Smooth muscle cell of trachea (primary cell): ENCODE results near the gene COMMD1. TPM values are rescaled to one million over a fixed set of nuclear protein-coding genes. Genes with fewer than 3 reads are reported as not detected.

Experiments used
- total RNA-seq: library from RNA; depleted of rRNA; stranded (reverse); fragments of >200 nt; gene quantifications from 2 replicates; pipeline ENCODE4 v1.2.1, GENCODE V29; 2014

Gene COMMD1
- 50.3 and 76.4 TPM in 2 replicates for total RNA-seq

GRCh38 chr2:61905372-61906185 is at the start of gene COMMD1:
Gene COMMD1 (plus strand): TSS chr2:61905674. CDS start chr2:61905679, 5 bp downstream.

GRCh38 chr2:61888267-61889055 is 17.0 kb upstream of the COMMD1 start, which contains the start of gene CCT4:
Gene CCT4 (minus strand): TSS chr2:61888656. CDS start chr2:61888507, 149 bp downstream.

Other genes starting within 250 kb of the COMMD1 start
- gene FAM161A, start 51.6 kb upstream of the COMMD1 start, total RNA-seq: 1.3 and 2.8 TPM in 2 replicates
- 162 and 205 TPM in 2 replicates for gene CCT4, start 17.0 kb upstream of the COMMD1 start, total RNA-seq